NCI-H82 treated with DMSO at 0.1 percent for 48 hours (cell line): ENCODE data around the gene SORCS2.

Experiments used
- DNase-seq: peaks from one replicate; lab custom pipeline; 2025; ENCODE audit not compliant: unreplicated experiment; lab: John Stamatoyannopoulos, UW

SORCS2 gene

DNA sequence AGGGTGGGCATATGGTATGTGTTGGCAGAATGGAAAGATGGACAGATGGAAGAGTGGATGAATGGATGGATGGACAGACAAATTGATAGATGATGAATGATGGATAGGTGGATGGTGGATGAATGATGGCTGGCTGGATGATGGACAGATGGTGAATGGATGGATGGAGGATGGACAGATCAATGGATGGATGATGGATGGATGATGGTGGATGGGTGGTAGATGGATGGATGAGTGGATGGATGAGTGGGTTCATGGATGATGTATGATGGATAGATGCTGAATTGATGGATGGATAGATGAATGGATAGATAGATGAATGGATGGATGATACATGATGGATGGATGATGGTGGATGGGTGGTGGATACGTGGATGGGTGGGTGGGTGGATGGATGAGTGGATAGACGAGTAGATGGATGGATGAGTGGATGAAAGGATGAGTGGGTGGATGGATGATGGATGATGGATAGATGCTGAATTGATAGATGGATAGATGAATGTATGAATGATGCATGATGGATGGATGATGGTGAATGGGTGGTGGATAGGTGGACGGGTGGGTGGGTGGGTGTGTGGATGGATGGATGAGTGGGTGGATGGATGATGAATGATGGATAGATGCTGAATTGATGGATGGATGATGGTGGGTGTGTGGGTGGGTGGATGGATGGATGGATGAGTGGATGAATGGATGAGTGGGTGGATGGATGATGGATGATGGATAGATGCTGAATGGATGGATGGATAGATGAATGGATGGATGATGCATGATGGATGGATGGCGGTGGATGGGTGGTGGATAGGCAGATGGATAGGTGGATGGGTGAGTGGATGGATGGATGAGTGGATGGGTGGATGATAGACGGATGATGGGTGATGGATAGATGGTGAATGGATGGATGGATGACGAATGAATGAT is 497.7 kb downstream of the SORCS2 start:
- DNase-seq = no peak

DNA sequence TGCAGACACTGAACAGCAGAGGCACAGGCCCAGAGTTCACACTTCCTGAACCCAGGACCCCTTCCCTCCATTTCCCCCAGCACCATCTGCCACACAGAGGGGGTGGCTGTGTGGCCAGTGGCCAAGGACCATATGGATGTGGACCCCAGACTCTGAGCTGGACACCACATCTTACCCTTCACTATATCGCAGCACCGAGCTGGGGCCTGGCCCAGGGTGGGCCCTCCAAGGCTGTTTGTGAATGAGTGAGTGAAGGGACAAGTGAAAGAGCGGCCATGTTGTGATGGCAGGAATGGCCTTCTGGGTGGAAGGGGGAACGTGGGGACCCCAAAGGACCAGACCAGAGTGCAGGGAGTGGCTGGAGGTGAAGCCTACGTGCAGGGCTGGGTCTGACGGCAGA is 498.7 kb downstream of the SORCS2 start:
- no peak for DNase-seq

- no peak for DNase-seq
Measured at GRCh38 chr4:7691982-7692381, 499.6 kb downstream of the SORCS2 start.

DNA sequence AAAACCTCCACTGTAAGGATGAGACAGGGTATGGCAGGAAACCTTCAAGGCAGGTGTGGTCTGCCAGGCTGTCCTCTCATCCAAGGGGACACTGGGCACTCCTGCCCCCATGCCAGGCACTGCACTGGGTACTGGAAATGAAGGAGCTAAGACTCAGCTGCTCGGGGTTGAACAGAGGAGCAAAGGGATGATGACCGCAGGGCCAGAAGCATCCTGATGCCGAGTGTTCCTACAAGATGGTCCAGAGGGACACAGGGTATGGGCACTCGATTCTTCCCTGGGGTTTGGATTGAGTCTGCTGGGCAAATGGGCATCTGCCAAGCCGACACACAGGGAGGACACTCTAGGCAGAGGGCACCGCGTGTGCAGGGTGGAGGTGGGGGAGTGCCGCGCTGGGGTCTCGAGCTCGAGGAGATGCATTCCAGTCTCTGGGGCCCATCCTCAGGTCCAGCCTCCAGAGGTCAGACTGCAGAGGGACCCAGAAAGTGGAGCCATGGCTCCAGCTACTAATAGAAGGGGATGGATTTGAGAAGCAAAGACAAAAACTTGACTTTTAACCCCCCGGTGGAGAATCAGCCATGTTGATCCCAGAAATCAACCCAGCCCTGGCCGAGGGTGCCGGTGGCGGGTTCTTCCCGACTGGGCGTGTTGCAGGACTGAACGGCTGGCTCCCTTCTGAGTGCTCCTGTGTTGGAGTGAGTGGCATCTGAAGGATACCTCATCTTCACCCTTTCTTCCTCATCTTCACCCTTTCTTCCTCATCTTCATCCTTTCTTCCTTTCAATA is 500.3 kb downstream of the SORCS2 start:
- no peak for DNase-seq

DNA sequence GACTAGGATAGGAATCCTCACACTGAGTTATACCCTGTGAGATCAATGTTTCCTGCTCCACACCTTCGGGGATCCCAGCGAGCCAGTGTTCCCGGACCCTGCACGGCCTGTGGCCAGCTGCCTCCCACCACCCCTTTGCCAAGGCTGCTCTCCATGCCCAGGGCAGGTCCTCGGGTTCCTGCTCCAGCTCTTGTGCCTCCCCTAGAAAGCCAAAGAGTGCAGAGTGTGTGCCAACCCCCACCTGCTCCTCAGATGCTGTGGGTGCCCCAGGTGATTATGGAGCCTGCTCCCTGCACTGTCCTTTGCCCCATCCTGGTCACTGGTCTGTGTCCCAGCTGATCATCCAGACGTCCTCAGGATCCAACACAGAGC is 500.9 kb downstream of the SORCS2 start:
- DNase-seq = no peak

DNA sequence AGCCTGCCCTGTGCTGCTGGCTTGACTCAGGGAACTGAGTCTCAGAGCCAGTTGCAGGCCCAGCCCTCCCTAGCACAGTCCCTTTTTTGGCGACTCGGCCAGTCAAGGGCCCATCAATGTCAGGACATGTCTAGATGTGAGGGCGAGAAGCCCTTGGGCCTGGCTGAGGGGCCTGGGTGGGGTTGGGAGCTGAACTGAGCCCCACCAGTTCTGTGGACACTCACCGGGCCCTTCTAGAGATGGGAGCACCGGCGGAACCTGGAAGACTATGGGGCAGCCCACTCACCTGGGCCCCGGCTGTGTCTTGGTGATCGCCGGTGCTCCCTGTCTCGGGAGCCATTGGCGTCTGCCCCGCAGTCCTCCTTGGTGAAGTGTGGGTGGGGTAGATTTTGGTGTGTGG is 501.4 kb downstream of the SORCS2 start:
- DNase-seq = no peak

DNA sequence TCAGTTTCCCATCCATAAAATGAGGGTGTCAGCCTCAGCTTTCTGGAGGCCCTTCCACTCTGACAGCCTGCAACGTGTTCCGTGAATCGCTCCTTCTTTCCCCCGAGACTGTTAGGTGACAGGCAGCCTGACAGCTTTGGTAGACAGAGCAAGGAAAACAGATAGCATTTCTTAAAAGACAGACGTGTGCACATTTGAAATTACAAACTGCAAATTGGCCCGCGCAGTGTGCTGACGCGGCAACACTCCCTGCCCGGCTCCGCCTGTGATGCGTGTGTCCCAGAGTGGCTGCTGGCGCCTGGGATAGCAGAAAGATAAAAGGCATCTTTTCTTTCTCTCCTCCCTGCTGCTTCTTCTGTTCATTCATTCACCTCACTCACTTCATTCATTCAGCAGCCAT is 502.0 kb downstream of the SORCS2 start:
- DNase-seq = no peak

GRCh38 chr4:7697343-7697742 is 505.0 kb downstream of the SORCS2 start:
- no peak for DNase-seq

GRCh38 chr4:7697821-7698220 is 505.5 kb downstream of the SORCS2 start:
- DNase-seq = no peak

DNA sequence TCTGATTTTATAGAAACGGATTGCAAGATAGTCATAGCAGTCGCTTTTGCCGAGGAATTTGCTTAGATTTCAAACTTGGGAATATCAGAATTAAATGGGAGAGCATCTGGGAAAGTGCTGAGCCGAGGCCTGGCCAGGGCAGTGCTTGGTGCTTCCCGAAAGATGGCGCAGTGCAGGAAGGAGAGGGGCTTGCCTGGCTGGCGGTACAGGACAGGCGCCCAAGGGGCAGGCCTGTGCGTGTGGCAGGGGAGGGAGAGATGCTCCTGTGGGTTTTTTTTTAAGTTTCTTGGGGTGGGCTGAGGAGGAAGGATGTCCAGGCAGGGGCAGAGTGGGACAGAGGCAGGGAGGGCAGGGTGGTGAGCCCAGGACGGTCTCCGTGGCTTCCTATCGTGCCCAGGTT is 506.2 kb downstream of the SORCS2 start:
- no peak for DNase-seq

DNA sequence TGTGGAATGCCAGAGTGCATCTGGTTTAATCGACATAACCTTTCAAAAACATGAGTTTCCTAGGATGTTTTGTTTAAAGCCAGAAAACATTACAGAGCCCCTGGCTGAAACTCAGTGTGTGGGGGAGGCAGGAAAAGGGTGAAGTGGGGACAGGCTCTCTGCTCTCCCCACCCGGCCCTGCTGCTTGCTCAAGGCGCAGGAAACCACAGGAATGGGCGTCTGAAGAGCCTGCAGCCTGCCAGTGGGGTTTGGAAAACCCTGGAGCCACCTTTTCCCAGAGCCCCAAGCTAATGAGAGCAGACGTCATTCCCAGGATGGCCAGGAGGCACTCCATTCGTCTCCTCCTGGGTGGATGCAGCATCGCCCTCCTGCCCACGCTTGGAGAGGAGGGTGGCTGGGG is 506.7 kb downstream of the SORCS2 start:
- no peak for DNase-seq

- no peak for DNase-seq
Measured at GRCh38 chr4:7699825-7700224, 507.5 kb downstream of the SORCS2 start.

- no peak for DNase-seq
Measured at GRCh38 chr4:7700665-7701064, 508.3 kb downstream of the SORCS2 start.

DNA sequence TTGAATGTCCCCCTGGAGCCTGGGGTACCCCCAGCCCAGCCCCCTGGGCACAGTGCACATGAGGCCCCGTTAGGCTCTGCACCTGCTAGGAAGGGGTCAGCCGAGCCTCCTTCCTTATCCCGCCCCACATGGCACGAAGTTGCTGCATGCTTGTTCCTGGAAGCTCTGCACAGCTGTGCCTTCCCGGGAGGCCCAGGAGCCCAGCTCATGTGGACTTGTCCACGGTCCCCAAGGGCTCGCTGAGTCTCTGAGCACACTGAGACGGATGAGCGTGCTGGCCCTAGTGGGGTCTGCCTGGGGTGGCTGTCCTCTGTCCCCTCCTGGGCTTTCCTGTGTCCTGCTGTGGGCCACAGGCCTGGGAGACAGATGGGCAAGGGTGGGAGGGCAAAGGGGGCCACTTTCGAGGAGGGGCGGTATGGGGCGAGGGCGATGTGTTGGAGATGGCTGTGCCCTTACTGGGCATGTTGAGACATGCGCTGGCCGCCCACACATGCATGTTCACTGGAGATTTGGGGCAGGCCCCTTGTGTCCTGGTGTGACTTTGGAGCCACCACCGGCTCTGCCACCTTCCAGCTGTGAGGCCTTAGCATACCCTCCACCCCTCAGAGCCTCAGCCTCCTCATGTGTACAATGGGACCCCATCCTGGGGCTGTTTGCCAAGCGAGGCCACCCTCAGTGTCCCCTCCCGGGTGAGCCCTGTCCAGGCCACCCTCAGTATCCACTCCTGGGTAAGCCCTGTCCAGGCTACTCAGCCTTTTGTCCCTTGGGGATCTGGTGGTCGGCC is 509.7 kb downstream of the SORCS2 start:
- DNase-seq = no peak

DNA sequence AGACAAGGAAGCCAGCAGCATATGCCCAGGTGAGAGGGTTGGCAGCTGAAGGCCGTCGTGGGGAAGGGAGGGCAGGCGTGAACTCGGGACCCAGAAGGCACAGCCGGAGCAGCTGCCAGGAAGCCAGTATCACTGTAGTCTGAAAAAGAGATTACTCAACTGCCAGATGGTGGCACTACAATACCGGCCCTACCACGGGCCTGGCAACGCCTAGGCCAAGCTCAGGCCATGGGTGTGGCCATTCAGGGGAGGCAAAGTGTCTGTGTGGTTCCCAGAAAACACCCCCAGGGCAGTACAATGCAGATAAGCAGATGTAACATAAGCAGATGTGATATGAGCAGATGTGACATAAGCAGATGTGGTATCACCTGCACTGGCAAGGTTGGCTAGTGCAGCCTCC is 511.4 kb downstream of the SORCS2 start:
- DNase-seq = no peak

- no peak for DNase-seq
Measured at GRCh38 chr4:7704091-7704490, 511.8 kb downstream of the SORCS2 start.

GRCh38 chr4:7704625-7705024 is 512.3 kb downstream of the SORCS2 start:
- DNase-seq = no peak

DNA sequence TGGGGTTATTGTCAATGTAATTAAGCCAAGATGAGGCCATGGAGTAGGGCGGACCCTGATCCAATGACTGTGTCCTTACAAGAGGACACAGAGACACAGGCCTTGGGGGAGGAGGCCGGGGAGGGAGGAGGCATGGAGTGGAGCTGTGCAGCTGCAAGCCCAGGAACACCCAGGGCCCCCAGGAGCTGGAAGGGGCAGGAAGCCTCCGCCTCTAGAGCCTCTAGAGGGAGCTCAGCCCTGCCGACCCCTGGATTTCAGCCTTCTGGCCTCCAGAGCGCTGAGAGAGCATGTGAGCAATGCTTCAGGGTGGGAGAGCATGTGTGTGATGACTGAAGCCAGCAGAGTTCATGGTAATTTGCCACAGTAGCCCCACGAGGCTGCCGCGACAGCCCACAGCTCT is 512.7 kb downstream of the SORCS2 start:
- DNase-seq = no peak

DNA sequence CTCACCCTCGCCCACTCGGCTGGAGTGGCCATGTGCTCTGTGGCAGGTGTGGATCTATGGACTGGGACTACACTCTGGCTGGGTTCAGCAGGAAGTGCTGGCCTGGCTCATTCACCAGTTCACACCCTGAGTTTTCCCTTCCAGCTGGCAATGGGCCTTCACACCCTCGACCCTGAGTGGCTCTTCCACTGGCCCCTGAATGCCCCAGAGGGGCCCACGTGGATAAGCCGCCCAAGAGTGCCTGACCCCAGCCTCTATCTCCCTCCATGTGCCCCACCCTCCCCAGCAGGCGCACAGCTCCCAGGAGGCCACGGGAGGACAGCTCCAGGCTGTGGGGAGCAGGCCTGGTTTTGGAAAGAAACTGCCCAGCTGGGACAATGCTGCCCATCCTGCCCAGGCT is 513.3 kb downstream of the SORCS2 start:
- DNase-seq = no peak

GRCh38 chr4:7708238-7708637 is 515.9 kb downstream of the SORCS2 start:
- DNase-seq = no peak

GRCh38 chr4:7708981-7709380 is 516.6 kb downstream of the SORCS2 start:
- no peak for DNase-seq

GRCh38 chr4:7709431-7709830 is 517.1 kb downstream of the SORCS2 start:
- DNase-seq = no peak
